Stimulated activated naive CD8-positive, alpha-beta T cell treated with anti-CD3 and anti-CD28 coated beads, Interleukin-15, Interleukin-2, amounts not matched to agents 100 U/mL and 50 U/mL, for 24 hours (primary cell): Measurements from ENCODE around the gene CBX4.

Experiments
- ATAC-seq: fragments of 150-1000 bp; cut with Tn5 transposase; one replicate; pipeline ENCODE4 v1.10.0; 2021
- DNase-seq: peaks from one replicate; pipeline ENCODE4 v3.0.0; 2021

Gene CBX4

DNA sequence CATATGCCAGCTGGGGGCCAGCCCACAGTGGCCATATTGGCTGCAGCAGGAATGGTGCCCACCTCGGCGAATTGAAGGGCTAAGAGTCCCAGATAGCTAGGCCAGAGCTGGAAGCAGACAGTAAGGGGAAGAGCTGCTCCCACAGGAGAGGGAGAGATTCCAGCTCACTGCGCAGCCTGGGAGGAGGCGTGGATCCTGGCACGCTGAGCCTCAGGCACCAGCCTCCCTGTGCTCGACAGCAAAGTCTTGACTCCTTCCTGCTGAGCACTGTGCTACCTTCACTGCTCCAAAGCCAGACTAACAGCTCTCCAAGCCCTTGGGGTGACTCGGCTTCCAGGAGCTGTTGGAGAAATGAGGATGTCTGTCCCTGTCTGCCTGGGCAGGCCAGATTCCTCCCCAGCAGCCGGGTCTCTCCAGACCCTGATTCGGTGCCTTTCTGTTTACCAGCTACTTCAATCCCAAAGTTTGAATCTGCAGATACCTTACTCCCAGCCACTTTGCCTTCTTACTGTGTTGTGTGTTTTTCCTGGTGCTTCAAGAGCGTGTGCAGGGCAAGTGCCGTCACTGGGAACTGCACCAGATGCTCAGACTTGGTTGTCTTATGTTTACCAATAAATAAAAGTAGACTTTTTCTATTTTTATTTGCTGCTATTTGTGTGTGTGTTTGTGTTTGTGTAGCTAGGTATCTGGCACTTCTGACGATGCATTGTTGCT, 52.2 kb downstream of the CBX4 start:
- ATAC-seq = no peak
- DNase-seq = no peak

DNA sequence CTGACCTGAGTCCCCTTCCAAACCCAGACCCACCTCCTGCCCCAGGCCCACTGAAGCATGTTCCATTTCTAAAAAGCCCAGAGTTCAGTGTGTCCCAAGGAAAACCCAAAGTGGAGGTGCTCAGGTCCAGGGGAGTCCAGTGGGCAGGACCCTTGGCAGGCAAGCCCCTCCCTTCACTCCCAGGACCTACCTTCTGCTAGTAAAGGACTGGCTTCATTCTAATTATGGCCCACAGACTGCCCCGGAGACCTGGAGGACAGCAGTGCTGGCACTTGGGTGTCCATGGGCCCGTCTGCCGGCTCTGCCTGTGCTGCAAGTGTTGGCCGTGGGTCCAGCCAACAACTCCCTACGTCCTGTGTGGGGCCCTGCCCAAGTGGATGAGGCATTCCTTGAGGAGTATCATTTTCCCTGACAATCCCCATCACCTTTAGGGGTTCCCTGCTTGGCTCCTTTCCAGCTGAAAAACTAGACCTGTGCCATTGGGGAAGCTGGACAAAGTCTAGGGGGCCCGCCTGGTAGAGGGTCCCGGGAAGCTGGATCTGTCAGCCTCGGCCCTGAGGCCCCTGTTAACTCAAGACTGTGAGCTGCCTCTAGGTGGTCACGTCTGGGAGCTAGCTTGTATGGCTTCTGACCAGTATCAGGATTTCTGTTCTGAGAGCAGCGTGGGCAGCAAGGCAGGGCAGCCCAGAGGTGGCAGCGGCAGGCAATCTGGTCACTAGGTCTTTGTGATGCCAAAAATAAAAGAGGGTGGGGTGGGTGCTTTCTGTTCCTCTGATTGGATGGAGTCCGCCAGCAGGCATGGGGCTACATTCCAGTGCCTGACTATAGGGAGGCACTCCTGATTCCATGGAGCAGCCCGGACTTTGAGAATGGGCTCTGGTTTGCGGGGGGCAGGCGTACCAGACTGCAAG, 53.1 kb downstream of the CBX4 start:
- no peak for DNase-seq
- ATAC-seq = no peak

DNA sequence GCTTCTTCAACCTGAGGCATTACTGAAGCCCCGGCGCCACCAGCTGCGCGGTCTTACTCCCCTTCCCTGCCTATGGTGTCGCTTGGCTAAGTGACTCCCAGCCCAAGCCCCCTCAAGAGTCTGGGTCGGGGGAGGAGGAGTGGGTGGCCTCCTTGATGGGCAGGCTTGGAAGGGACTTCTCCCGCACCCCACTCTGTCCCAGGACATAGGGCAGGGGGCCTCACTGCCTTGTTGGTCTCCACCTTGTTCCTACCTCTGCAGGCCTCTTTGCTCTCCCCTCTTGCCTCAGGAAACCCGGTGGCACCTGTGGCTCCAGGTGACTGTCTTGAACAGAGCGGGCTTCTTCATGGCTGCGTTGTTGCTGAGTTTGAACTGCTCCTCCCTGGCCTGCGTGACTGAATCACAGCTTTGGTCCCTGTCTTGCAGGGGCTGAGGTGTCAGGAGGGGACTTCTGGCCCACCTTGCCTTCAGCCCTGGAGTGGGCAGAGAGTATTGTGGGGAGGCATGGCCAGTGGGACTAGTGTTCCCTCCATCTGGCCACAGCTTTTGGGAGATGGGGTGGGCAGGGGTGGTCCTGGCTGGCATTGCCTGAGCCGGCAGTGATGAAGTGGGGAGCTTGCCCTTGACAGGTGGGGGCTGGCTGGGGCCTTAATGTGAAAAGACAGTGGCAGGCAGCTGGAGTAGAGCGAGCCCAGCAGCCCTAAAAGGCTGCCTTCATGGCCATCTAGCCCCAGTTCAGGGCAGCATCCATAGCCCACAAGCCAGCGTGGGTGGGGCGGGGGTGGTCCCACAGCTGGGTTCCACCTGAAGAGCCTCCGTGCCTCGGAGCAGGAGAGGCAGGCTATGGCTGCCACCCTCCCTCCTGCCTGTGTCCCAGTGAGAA, 54.0 kb downstream of the CBX4 start:
- no peak for ATAC-seq
- no peak for DNase-seq

DNA sequence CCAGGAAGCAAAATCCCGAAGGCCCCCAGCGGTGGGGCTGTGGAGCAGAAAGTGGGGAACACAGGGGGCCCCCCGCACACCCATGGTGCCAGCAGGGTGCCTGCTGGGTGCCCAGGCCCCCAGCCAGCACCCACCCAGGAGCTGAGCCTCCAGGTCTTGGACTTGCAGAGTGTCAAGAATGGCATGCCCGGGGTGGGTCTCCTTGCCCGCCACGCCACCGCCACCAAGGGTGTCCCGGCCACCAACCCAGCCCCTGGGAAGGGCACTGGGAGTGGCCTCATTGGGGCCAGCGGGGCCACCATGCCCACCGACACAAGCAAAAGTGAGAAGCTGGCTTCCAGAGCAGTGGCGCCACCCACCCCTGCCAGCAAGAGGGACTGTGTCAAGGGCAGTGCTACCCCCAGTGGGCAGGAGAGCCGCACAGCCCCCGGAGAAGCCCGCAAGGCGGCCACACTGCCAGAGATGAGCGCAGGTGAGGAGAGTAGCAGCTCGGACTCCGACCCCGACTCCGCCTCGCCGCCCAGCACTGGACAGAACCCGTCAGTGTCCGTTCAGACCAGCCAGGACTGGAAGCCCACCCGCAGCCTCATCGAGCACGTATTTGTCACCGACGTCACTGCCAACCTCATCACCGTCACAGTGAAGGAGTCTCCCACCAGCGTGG, 54.8 kb downstream of the CBX4 start:
- no peak for ATAC-seq

DNA sequence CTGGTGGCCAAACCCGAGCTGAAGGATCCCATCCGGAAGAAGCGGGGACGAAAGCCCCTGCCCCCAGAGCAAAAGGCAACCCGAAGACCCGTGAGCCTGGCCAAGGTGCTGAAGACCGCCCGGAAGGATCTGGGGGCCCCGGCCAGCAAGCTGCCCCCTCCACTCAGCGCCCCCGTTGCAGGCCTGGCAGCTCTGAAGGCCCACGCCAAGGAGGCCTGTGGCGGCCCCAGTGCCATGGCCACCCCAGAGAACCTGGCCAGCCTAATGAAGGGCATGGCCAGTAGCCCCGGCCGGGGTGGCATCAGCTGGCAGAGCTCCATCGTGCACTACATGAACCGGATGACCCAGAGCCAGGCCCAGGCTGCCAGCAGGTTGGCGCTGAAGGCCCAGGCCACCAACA, 55.3 kb downstream of the CBX4 start:
- no peak for ATAC-seq

More for the DNA sequence above, 54.8 kb downstream of the CBX4 start:
- no peak for DNase-seq

More for the DNA sequence above, 55.3 kb downstream of the CBX4 start:
- DNase-seq = no peak
